ENCODE results near the gene AMER3.

DNA sequence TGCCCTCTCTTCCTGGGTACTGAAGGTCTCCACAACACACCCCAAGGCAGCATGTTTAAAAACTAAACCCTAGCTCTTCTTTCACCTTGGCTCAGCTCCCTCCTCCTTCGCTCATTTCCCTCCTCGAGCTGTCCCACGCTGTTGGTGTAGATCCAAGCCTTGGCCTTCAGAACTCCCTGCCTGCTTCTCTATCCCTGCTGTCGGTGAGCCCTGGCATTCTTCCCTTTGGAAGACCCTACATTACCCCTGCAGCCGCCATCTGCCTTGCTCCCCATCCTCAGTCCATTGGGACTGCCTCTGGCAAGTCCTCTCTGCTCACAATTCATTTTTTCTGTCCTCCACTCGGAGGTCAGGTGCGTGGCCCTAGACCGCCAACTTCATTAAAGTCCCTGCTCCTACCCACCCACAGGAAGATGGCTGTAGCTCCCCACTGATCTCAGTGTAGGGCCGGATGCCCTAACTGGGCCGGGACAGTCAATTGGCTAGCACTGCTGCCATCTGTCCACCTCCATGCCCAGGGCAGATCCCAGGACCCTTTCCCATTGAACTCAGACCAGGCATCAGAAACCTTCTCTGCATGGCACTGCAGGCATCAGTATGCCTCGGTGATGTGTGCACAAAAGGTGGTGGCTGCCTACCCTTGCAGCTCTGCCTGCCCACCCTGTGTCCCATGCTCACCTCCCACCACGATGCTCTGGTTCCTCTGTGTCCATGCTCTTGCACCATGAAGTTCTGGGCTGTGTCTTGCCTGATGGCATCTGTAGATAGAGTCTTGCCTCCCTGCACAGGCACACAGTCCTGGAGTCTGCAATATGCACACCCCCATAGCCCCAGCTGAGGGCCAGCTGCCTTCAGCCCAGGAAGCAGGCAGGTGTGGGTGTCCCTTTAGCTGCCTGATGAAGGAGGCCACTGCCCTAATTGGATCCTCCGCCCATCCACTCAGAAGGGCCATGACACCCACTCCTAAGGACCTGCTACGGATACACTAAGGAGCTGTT lies 5.7 kb downstream of the AMER3 start:
- TF ChIP-seq CTCF (IDR thresholded peaks at IDR 0.05; ENCODE audit: poor library complexity) (no peak), EZH2phosphoT487 (IDR thresholded peaks at IDR 0.05; ENCODE audit: low read depth, severe bottlenecking, unreplicated experiment) (no peak), EZH2 (IDR thresholded peaks at IDR 0.05; ENCODE audit: borderline replicate concordance) (no peak)

Data from hepatocyte (in vitro differentiated cells).